Measurements from ENCODE around the gene BIRC5. TPM values are rescaled to one million over a fixed set of nuclear protein-coding genes. Genes with fewer than 3 reads are reported as not detected.
"Not testable (repeated sequence)": the region's sequence is repeated elsewhere in the genome, so short reads cannot be mapped to it uniquely, and the experiment has no call there.

The BIRC5 gene
- 100 to 1,000 TPM in 1 of 2 donors, 10 to 100 TPM in 1; 87.4 to 106 TPM for total RNA-seq

DNA sequence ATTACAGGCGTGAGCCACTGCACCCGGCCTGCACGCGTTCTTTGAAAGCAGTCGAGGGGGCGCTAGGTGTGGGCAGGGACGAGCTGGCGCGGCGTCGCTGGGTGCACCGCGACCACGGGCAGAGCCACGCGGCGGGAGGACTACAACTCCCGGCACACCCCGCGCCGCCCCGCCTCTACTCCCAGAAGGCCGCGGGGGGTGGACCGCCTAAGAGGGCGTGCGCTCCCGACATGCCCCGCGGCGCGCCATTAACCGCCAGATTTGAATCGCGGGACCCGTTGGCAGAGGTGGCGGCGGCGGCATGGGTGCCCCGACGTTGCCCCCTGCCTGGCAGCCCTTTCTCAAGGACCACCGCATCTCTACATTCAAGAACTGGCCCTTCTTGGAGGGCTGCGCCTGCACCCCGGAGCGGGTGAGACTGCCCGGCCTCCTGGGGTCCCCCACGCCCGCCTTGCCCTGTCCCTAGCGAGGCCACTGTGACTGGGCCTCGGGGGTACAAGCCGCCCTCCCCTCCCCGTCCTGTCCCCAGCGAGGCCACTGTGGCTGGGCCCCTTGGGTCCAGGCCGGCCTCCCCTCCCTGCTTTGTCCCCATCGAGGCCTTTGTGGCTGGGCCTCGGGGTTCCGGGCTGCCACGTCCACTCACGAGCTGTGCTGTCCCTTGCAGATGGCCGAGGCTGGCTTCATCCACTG, at the start of gene BIRC5:
Gene BIRC5, plus strand, starts transcription at position 238 of the 690 bp plus-strand sequence. Its CDS starts 64 bp downstream, at position 302.
- ATAC-seq (peak; percentile 100), DNase-seq (ENCODE audit: low spot score in 2 of 2) (peak; percentile 89 to 96)
- peak within 1 kb of the TSS; percentile 93 to 94 for H3K27ac Mint-ChIP-seq
- H3K9me3 Mint-ChIP-seq: no peaks in the 10 kb centered on the region
- H3K36me3 Mint-ChIP-seq: peaks cover 17 to 22% of the 10 kb centered on the region in 2 donors

DNA sequence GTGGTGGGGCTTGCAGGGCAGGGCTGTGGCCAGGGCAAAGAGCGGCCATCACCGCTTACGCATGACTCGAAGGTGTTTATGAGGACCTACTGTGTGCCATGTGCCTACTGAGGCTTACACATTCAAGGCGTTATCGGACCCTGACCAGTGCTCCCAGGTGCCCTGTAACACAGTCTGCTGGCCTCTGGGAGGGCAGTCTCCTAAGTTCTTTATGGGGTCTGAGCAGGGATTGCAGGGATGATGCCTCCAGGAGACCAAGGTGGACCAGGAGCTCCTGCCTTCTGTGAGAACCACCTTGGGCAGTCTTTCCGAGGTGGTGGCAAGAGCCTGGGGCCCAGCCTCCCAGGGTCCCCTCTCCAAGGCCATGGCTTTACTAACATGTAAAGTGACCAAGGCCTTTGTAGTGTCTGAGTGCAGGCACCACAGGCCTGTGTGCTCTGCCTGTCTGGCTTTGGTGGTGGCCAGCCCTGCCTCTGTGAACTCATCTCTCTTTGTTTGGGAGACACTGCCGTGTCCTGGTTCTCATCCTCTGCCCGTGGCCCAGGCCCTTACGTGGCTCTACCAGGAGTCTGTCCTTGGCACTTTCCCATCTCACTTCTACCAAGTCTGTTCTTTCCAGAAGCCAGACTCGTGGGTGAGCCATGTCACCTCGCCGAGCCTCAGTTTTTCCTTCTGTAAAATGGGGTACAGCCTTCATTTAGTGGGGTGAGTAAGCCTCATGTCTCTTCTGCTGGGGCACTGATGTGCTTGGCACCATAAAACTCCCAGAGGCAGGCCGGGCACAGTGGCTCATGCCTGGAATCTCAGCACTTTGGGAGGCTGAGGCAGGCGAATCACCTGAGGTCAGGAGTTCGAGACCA, 49.1 kb upstream of the BIRC5 start:
- Mint-ChIP-seq H3K27ac (no peak overlapping the region), H3K36me3 (no peaks in the 10 kb centered on the region), H3K9me3 (no peaks in the 10 kb centered on the region)
- ATAC-seq: no peak
- no peak for DNase-seq (ENCODE audit: low spot score in 2 of 2)

DNA sequence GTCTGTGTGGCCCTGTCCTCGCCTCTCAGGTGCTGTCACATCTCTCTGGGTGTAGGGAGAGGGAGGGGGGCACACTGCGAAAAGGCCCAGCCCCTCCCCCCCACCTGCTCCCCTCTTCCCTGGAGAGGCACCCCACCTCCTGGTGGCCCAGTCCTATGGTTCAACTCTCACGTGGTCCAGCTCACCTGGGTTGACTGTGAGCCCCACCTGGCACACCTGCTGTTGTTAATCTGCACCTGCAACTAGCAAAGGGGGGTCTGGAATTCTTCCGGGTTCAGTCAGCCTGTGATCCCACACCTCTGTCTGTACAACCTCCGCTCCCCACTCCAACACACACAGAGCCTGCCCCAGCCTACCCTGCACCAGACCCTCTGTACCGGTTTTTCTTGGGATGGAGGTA, 47.6 kb upstream of the BIRC5 start:
- DNase-seq (ENCODE audit: low spot score in 2 of 2) (no peak), ATAC-seq (no peak)
- H3K36me3 Mint-ChIP-seq: no peaks in the 10 kb centered on the region
- H3K27ac Mint-ChIP-seq: no peak overlapping the region
- no peaks in the 10 kb centered on the region for H3K9me3 Mint-ChIP-seq

DNA sequence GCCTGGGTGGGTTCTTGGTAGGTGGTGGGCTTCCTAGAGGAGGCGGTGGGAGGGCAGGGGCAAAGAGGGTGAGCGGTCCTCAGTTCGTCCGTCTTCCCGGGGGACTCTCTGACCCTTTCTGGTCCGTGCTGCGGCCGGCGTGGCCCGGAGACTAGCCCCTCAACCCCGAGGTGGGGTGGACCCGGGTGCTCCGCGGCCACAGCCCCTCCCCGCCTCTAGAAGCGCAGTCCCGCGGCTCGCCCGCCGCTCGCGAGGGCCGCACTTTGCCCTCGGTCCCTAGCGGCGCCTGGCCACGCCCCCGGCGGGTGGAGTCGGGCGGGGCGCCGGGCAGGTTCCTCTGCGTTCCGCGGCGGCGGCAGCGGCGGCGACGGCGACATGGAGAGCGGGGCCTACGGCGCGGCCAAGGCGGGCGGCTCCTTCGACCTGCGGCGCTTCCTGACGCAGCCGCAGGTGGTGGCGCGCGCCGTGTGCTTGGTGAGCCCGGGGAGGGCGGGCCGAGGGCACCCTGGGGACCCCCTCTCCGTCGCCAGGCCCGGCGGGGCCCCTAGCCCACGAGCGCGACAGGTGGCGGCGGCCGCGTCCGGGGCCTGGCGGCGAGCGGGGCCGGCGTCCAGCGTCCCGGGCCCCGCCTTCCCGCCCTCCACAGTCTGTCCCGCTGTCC, 45.7 kb upstream of the BIRC5 start, which contains the start of gene SYNGR2:
Gene SYNGR2, plus strand, starts transcription at position 340 of the 661 bp plus-strand sequence. Its CDS starts 36 bp downstream, at position 376.
- peaks cover 0 to 7% of the 10 kb centered on the region in 2 donors for H3K36me3 Mint-ChIP-seq
- DNase-seq (ENCODE audit: low spot score in 2 of 2) (peak; percentile 82 to 95), ATAC-seq (peak; percentile 81 to 86)
- peak within 1 kb of the TSS; percentile 83 to 87 for H3K27ac Mint-ChIP-seq
- no peaks in the 10 kb centered on the region for H3K9me3 Mint-ChIP-seq

DNA sequence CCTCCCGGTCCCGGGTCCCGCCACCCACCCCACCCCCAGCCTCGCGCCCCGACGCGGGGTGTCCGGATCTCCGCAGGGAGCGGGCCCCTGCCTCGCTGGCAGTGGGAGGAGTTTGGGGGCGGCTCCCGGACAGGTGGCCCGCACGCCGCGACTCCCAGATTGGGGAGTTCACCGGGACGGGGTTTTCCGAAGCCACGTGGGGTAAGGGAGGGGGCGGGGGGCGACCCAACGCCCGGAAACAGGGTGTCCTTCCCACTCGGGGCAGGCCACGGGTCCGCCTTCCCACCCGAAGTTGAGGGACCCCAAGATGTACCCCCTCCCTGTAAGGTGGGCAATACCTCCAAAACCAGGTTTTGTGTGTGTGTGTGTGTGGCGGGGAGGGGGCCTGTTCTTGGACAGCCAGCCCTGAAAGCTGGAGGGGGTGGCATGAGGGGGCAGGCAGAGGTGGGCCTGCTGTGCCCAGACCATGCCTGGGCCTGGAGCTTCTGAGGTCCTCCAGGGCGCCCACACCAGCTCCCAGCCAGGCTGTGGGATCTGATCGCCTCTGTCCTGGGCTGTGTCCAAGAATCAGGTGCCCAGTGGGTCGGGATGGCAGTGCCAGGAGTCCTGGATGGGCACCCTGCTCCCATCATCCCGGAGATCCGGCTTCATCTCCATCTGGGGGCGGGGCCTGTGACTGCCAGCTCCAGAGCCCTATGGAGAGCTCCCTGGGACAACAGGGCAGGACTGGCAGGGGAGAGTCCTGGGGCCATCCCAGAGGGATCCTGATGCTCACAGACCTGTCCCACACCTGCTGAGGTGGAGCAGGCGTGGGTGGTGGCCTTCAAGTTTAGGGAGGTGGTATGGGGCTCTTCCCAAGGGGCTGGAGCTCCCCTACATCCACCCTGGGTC, 44.9 kb upstream of the BIRC5 start:
- DNase-seq (ENCODE audit: low spot score in 2 of 2): peak in 1 of 2 donors; percentile 76
- ATAC-seq: peak; percentile 46 to 64
- peak overlapping the region; percentile 83 to 87 for H3K27ac Mint-ChIP-seq
- no peaks in the 10 kb centered on the region for H3K9me3 Mint-ChIP-seq
- H3K36me3 Mint-ChIP-seq: peaks cover 7 to 15% of the 10 kb centered on the region in 2 donors

DNA sequence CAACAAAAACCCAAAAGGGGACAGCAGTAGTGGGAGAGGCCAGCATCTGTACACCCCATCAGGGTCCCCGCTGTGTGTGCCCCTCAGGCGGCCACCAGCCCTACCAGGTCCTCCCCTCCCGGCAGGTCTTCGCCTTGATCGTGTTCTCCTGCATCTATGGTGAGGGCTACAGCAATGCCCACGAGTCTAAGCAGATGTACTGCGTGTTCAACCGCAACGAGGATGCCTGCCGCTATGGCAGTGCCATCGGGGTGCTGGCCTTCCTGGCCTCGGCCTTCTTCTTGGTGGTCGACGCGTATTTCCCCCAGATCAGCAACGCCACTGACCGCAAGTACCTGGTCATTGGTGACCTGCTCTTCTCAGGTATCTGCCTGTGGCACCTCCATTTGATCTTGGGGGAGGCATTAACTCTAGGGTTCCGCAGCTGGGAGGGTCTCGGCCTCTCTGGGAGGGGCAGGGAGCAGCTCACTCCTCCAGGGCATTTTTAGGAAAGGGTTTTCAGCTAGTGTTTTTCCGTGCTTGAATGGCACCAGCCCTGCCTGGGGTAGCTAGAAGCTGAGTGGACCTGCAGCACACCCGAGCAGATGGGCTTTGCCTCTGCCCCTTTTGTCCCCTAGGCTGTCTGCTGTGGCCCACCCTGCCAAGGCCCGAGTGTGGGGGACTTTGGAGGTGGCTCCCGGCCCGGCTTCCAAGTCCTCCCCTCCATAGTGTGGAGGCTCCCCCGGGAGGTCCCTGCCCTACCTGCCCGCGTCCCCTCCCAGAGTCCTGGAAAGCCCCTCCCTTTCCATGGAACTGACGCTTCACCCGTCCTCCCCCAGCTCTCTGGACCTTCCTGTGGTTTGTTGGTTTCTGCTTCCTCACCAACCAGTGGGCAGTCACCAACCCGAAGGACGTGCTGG, 43.1 kb upstream of the BIRC5 start:
- ATAC-seq: no peak
- DNase-seq (ENCODE audit: low spot score in 2 of 2): no peak
- H3K36me3 Mint-ChIP-seq: peaks cover 7 to 17% of the 10 kb centered on the region in 2 donors
- H3K9me3 Mint-ChIP-seq: no peaks in the 10 kb centered on the region
- peak overlapping the region; percentile 77 to 83 for H3K27ac Mint-ChIP-seq

DNA sequence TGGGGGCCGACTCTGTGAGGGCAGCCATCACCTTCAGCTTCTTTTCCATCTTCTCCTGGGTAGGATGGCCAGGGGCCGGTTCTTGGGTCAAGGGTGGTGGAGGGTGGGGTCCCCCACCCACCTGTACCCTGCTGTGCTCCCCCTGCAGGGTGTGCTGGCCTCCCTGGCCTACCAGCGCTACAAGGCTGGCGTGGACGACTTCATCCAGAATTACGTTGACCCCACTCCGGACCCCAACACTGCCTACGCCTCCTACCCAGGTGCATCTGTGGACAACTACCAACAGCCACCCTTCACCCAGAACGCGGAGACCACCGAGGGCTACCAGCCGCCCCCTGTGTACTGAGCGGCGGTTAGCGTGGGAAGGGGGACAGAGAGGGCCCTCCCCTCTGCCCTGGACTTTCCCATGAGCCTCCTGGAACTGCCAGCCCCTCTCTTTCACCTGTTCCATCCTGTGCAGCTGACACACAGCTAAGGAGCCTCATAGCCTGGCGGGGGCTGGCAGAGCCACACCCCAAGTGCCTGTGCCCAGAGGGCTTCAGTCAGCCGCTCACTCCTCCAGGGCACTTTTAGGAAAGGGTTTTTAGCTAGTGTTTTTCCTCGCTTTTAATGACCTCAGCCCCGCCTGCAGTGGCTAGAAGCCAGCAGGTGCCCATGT, 42.3 kb upstream of the BIRC5 start:
- H3K9me3 Mint-ChIP-seq; ATAC-seq; DNase-seq (ENCODE audit: low spot score in 2 of 2): not testable (repeated sequence)
- peak overlapping the region; percentile 55 to 83 for H3K27ac Mint-ChIP-seq
- peaks cover 7 to 17% of the 10 kb centered on the region in 2 donors for H3K36me3 Mint-ChIP-seq

DNA sequence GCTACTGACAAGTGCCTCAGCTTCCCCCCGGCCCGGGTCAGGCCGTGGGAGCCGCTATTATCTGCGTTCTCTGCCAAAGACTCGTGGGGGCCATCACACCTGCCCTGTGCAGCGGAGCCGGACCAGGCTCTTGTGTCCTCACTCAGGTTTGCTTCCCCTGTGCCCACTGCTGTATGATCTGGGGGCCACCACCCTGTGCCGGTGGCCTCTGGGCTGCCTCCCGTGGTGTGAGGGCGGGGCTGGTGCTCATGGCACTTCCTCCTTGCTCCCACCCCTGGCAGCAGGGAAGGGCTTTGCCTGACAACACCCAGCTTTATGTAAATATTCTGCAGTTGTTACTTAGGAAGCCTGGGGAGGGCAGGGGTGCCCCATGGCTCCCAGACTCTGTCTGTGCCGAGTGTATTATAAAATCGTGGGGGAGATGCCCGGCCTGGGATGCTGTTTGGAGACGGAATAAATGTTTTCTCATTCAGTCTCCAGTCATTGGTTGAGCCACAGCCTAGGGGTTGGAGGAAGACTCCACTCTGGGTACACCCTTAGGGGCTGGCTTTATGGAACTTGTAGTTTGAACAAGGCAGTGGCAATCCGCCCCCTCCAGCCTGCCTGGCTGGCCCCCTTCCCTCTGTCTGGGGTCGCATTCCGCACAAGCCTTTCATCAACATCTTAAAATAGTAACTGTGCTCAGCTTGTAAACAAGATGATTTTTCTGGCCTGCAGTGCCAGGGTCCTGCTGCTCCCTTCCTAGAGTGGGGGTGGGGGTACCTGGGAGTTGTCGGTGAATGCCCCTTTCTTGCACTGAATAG, 41.6 kb upstream of the BIRC5 start:
- H3K27ac Mint-ChIP-seq: peak overlapping the region; percentile 83 to 95
- no peak for ATAC-seq
- H3K36me3 Mint-ChIP-seq: peaks cover 7 to 17% of the 10 kb centered on the region in 2 donors
- H3K9me3 Mint-ChIP-seq: no peaks in the 10 kb centered on the region
- no peak for DNase-seq (ENCODE audit: low spot score in 2 of 2)

DNA sequence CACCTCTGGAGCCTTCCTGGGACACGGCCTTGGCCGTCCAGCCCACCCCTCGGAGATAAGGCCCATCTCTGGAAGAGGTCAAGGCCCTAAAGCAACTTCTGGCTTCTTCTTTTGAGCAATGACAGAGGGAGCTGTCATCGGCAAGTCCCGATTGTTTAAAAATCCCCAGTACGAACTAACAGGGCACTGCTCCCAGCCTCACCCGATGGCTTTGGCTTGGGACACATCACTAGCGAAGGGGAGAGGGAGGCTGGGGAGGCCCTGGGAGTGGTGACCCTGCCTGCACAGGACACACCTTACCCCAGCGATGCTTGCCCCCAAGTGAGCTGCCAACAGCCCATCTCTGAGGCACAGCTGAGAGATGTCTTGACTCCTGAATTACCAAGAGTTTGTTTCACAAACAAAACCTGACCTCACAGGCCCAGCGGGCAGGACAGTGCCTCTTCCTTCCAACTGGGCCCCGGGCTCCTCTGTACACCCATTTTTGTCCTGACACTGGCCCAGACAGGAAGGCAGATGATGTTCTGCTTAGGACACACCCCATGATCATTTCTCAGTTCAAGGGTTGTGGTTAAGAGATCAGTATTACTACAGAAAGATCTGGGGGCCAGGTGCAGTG, 40.8 kb upstream of the BIRC5 start:
- Mint-ChIP-seq H3K27ac (peak overlapping the region; percentile 83 to 95), H3K36me3 (peaks cover 7 to 19% of the 10 kb centered on the region in 2 donors), H3K9me3 (no peaks in the 10 kb centered on the region)
- ATAC-seq (peak; percentile 39 to 51), DNase-seq (ENCODE audit: low spot score in 2 of 2) (no peak)

DNA sequence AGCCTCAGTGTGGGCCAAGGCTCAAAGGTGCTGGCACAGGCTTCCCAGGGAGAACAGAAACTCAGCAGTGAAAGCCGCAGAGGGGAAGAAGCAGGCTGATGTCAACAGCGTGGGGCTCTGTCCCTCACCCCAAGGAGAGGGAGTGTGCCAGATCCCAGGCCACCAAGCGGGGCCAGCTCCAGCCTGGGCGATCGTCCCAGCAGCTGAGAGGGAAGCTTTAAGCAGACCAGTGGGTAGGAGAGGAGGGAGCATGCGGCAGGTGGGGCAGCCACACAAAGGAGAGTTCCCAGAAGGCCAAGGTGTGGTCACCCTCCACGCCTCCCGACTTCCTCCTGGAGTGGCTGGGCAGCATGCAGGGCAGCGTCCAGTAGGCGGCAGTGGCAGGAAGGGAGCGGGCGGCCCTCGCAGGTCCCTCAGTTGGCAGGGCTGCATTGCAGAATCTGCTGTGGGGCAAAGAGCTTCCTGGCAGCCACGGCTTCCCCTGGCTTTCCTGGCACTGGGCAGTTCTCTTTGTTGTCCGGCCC, 39.6 kb upstream of the BIRC5 start:
- peak overlapping the region; percentile 83 to 95 for H3K27ac Mint-ChIP-seq
- ATAC-seq (no peak), DNase-seq (ENCODE audit: low spot score in 2 of 2) (no peak)
- peaks cover 19 to 31% of the 10 kb centered on the region in 2 donors for H3K36me3 Mint-ChIP-seq
- H3K9me3 Mint-ChIP-seq: no peaks in the 10 kb centered on the region

DNA sequence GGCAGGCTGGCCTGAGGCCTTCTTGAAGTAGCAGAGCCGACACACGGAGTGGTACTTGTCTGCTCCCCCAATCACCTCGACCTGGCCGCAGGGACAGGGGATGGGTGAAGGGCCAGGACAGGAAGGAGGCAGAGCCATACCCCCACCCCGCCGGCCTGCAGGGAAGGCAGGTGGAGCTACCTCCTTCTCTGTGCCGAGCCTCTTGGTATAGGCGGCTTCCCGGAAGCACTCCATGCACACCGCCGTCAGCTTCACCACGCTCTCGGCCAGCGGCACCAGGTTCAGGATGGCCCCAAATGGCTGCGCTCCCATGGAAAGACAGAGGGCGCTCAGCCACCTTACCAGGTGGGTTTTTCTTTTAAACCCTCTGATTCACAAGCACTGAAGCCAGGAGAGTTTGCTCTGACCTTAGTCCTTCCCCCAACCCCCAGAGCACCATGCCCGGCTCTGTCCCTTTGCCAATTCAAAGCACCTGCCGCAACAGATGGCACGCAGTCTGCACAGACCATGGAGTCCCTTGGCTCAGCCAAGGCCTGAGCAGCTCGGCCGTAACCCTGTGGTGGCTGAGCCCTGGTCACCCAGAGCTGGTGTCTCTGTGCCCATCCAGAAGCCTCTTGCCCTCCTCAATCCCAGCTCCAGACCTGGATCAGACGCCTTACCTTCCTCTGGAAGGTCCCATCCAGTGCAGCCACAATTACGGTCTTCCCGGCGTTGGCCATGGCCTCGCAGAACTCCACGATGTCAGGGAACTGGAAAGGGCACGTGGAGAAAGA, 39.0 kb upstream of the BIRC5 start:
- DNase-seq (ENCODE audit: low spot score in 2 of 2) (no peak), ATAC-seq (no peak)
- peak overlapping the region; percentile 65 to 83 for H3K27ac Mint-ChIP-seq
- H3K9me3 Mint-ChIP-seq: no peaks in the 10 kb centered on the region
- H3K36me3 Mint-ChIP-seq: peaks cover 20 to 36% of the 10 kb centered on the region in 2 donors

DNA sequence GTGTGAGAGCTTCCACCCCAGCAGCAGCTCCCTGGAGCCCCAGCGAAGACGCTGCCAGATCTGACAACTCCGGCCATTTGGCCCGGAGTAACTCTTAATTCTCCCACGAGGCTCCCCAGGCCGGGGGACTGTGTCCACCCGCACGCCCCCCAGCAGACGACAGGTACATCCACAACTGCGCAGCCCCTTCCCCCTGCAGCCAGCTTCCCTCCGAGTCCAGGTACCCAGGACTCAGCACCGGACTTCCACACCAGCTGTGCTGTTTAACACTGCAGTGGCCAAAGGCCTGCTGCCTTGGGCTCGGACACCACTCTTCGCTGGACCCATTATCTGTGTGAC, 38.4 kb upstream of the BIRC5 start:
- DNase-seq (ENCODE audit: low spot score in 2 of 2) (no peak), ATAC-seq (no peak)
- H3K27ac Mint-ChIP-seq: peak overlapping the region; percentile 74 to 85
- peaks cover 25 to 42% of the 10 kb centered on the region in 2 donors for H3K36me3 Mint-ChIP-seq
- no peaks in the 10 kb centered on the region for H3K9me3 Mint-ChIP-seq

DNA sequence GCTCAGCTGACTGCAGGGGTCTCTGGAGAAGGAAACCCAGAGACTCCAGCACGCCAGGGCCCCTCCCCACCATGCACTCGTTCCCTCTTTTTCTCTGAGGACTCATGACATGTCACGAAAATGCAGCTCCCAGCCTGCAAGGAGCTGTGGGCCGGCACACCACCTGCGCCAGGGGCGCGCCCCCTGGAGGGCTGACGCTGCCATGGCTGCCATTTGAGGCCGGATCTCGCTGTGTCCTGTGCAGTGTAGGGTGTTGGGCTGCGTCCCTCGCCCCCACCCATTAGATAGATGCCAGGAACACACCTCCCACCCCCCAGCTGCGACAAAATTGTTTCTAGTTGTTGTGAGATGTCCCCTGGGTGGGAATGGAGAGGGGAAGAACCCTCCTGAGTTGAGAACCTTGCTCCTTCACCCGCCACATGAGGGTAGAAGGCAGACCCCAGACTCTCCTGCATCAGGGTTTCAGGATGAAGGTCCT, 37.5 kb upstream of the BIRC5 start:
- Mint-ChIP-seq H3K36me3 (peaks cover 31 to 49% of the 10 kb centered on the region in 2 donors), H3K27ac (peak overlapping the region in 1 of 2 donors; percentile 52), H3K9me3 (no peaks in the 10 kb centered on the region)
- ATAC-seq (peak; percentile 60 to 71), DNase-seq (ENCODE audit: low spot score in 2 of 2) (peak; percentile 78 to 83)

Data from activated naive CD4-positive, alpha-beta T cell treated with anti-CD3 and anti-CD28 coated beads, Interleukin-2, amount 50 U/mL, for 72 hours (primary cell).